ENCODE results near the gene ANKRD28. TPM values are rescaled to one million over a fixed set of nuclear protein-coding genes. Genes with fewer than 3 reads are reported as not detected.

Gene ANKRD28
- total RNA-seq, 1 donor from 2014 or later: 45.0 TPM

DNA sequence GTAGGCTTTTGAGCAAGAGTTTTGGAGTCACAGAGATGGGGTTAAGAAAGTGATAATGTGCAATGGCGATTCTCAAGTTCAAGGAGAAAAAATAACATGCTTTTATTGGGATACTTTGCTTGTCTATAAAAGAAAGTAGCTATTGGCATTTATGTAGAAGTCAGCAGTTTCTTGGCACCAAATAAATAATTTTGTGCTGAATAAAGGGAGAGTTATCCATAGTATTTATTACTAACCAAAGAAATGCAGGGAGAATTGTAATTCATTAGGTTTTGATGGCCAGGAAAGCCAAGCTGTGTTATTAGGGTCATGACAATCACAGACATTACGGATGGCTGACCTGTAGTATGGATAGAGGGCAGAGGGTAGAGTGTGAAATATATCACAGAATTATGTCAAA lies 163.1 kb downstream of the ANKRD28 start:
- Mint-ChIP-seq H3K36me3 (no peaks in the 10 kb centered on the region), H3K4me3 (no peak overlapping the region), H3K27ac (peak overlapping the region; percentile 91), H3K4me1 (peaks cover 72% of the 10 kb centered on the region), H3K27me3 (ENCODE audit: low read depth) (no peaks in the 10 kb centered on the region), H3K9me3 (no peaks in the 10 kb centered on the region)
- no peak for TF ChIP-seq CTCF (IDR thresholded peaks at IDR 0.05; ENCODE audit: unreplicated experiment)
- DNase-seq (ENCODE audit: low spot score in 2 of 2, unreplicated experiment in 2 of 2): no peak

DNA sequence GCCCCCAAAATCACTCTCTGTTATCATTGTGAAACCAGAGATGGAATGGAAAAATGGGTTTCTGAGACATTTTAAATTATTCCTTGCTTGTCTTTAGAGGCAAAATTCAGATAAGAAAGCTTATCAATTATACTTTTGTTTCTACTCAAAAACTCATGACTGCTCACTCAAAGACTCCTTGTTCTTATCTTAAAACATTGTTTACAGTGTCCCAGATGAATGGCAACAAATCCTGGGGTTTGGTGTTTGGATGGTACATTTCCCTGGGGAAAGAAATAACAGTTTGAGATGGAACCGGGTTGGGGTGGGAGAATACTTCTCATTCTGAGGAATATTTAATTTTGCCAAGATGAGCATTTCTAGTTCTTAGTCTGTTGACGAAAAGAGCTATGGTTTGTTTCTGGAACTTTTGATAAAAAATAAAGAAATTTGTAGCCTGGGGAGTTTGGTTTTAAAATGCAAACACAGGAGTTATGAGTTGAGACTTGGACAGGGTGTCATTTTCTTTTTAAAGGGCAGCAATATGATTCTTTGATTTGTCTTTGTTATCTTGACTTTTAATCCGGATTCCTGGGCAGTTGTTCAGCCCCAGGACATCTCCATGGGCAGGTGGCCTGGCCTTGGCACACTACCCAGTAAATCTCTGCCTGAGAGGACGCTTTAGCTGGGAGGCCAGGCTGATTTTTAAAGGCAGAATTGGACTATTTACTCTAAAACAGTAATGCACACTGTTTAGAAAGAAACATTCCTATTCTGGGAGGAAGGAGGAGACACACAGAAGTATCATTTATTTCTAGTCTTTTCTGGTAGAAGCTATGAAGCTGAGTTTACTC lies 163.8 kb downstream of the ANKRD28 start:
- Mint-ChIP-seq H3K4me1 (peaks cover 72% of the 10 kb centered on the region), H3K27ac (peak overlapping the region; percentile 91), H3K4me3 (no peak overlapping the region), H3K9me3 (no peaks in the 10 kb centered on the region), H3K27me3 (ENCODE audit: low read depth) (no peaks in the 10 kb centered on the region), H3K36me3 (no peaks in the 10 kb centered on the region)
- TF ChIP-seq CTCF (IDR thresholded peaks at IDR 0.05; ENCODE audit: unreplicated experiment): no peak
- DNase-seq (ENCODE audit: low spot score in 2 of 2, unreplicated experiment in 2 of 2): no peak

DNA sequence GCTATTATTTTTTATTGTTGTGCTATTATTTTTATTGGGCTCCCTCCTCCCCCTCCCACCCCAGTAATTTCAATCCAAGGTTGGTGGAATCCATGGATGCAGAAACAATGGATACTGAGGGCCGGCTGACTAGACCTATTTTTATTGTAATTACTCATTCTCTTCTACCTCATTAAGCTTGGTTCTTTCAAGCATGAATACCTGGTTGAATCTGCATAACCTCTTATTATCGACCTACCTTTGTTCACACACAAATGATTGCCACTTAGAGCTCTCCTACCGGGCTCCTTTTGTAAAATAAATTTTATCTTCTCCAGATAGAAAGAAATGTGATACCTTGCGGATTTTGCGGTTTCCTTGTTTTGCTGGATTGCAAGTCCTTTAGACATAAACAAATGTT lies 164.6 kb downstream of the ANKRD28 start:
- H3K36me3 Mint-ChIP-seq: no peaks in the 10 kb centered on the region
- no peaks in the 10 kb centered on the region for H3K27me3 Mint-ChIP-seq (ENCODE audit: low read depth)
- H3K4me3 Mint-ChIP-seq: no peak overlapping the region
- no peak for DNase-seq (ENCODE audit: low spot score in 2 of 2, unreplicated experiment in 2 of 2)
- H3K9me3 Mint-ChIP-seq: no peaks in the 10 kb centered on the region
- no peak for TF ChIP-seq CTCF (IDR thresholded peaks at IDR 0.05; ENCODE audit: unreplicated experiment)
- peak overlapping the region; percentile 91 for H3K27ac Mint-ChIP-seq
- H3K4me1 Mint-ChIP-seq: peaks cover 72% of the 10 kb centered on the region

- H3K9me3 Mint-ChIP-seq: no peaks in the 10 kb centered on the region
- H3K27me3 Mint-ChIP-seq (ENCODE audit: low read depth): no peaks in the 10 kb centered on the region
- no peak for DNase-seq (ENCODE audit: low spot score in 2 of 2, unreplicated experiment in 2 of 2)
- H3K4me1 Mint-ChIP-seq: peaks cover 65% of the 10 kb centered on the region
- no peak for TF ChIP-seq CTCF (IDR thresholded peaks at IDR 0.05; ENCODE audit: unreplicated experiment)
- H3K27ac Mint-ChIP-seq: peak overlapping the region; percentile 90
- no peaks in the 10 kb centered on the region for H3K36me3 Mint-ChIP-seq
- H3K4me3 Mint-ChIP-seq: no peak overlapping the region
Measured at GRCh38 chr3:15632212-15632580, 165.6 kb downstream of the ANKRD28 start.

- Mint-ChIP-seq H3K4me3 (no peak overlapping the region), H3K4me1 (peaks cover 63% of the 10 kb centered on the region), H3K27me3 (ENCODE audit: low read depth) (no peaks in the 10 kb centered on the region), H3K9me3 (no peaks in the 10 kb centered on the region), H3K36me3 (no peaks in the 10 kb centered on the region), H3K27ac (peak overlapping the region; percentile 90)
- no peak for DNase-seq (ENCODE audit: low spot score in 2 of 2, unreplicated experiment in 2 of 2)
- TF ChIP-seq CTCF (IDR thresholded peaks at IDR 0.05; ENCODE audit: unreplicated experiment): no peak
Measured at GRCh38 chr3:15631426-15632211, 166.2 kb downstream of the ANKRD28 start.
